HG03521 (cell line): Measurements from ENCODE around the gene PPM1J.
"Not testable (repeated sequence)": the region's sequence is repeated elsewhere in the genome, so short reads cannot be mapped to it uniquely, and the experiment has no call there.

ENCODE experiments used
- ATAC-seq: cut with Tn5 transposase; IDR thresholded peaks from one replicate; pipeline ENCODE4 v1.9.1; 2021; ENCODE audit warnings: mild to moderate bottlenecking, moderate library complexity; ENCODE audit not compliant: unreplicated experiment

PPM1J gene

GRCh38 chr1:112715264-112716053, at the start of gene PPM1J:
Gene PPM1J, minus strand, starts transcription at chr1:112715332. Its CDS starts 31 bp downstream, at chr1:112715301.
- peak; percentile 82 for ATAC-seq

GRCh38 chr1:112762541-112763500, 47.7 kb upstream of the PPM1J start:
- no peak for ATAC-seq

- ATAC-seq, result no peak
Measured at GRCh38 chr1:112761714-112762480, 46.8 kb upstream of the PPM1J start.

- ATAC-seq, result no peak
Measured at GRCh38 chr1:112759228-112759627, 44.1 kb upstream of the PPM1J start.

- ATAC-seq, result no peak
Measured at GRCh38 chr1:112754116-112754628, 39.0 kb upstream of the PPM1J start.

GRCh38 chr1:112748396-112748795, 33.3 kb upstream of the PPM1J start:
- no peak for ATAC-seq

- ATAC-seq, result no peak
Measured at GRCh38 chr1:112744009-112744578, 29.0 kb upstream of the PPM1J start.

- ATAC-seq, result no peak
Measured at GRCh38 chr1:112743174-112744008, 28.3 kb upstream of the PPM1J start.

- no peak for ATAC-seq
Measured at GRCh38 chr1:112737573-112737972, 22.4 kb upstream of the PPM1J start.

- ATAC-seq, result no peak
Measured at GRCh38 chr1:112735752-112736151, 20.6 kb upstream of the PPM1J start.

GRCh38 chr1:112731451-112731850, 16.3 kb upstream of the PPM1J start:
- ATAC-seq, result no peak

GRCh38 chr1:112729909-112730308, 14.8 kb upstream of the PPM1J start:
- no peak for ATAC-seq

GRCh38 chr1:112729011-112729410, 13.9 kb upstream of the PPM1J start:
- not testable (repeated sequence) for ATAC-seq

GRCh38 chr1:112728306-112728971, 13.3 kb upstream of the PPM1J start:
- not testable (repeated sequence) for ATAC-seq

- ATAC-seq, result no peak
Measured at GRCh38 chr1:112727716-112728115, 12.6 kb upstream of the PPM1J start.

- not testable (repeated sequence) for ATAC-seq
Measured at GRCh38 chr1:112724240-112724639, 9.1 kb upstream of the PPM1J start.

- ATAC-seq, result no peak
Measured at GRCh38 chr1:112723511-112723839, 8.3 kb upstream of the PPM1J start.

GRCh38 chr1:112722601-112723510, 7.7 kb upstream of the PPM1J start:
- no peak for ATAC-seq
